GM23338 (cell line): Measurements from ENCODE around the gene ERI3. TPM values are rescaled to one million over a fixed set of nuclear protein-coding genes. Genes with fewer than 3 reads are reported as not detected.

Source experiments
- ATAC-seq: fragments of 200-7000 bp; cut with Tn5 transposase; 3 replicates; pipeline ENCODE4 v1.9.1; 2020
- DNase-seq: peaks from one replicate; pipeline ENCODE4 v3.0.0-alpha.2; 2015; ENCODE audit warnings: low spot score
- H2AFZ ChIP-seq: fragments of 200-600 bp; sonication (generic); 2 replicates; pipeline ENCODE4 v1.8.0; 2016; ENCODE audit warnings: antibody characterized with exemption, mild to moderate bottlenecking, moderate library complexity
- H3F3A ChIP-seq: fragments of 200-600 bp; sonication (generic); replicated peaks from 2 replicates; pipeline ENCODE4 v1.8.0; 2017; ENCODE audit warnings: antibody characterized with exemption, mixed run types, low read depth
- H3K27ac ChIP-seq: fragments of 200-600 bp; sonication (generic); 2 replicates; pipeline ENCODE4 v1.6.1; 2016; ENCODE audit warnings: low read depth
- H3K27me3 ChIP-seq: fragments of 200-600 bp; sonication (generic); 2 replicates; pipeline ENCODE4 v1.8.0; 2016; ENCODE audit warnings: mild to moderate bottlenecking, mixed run types, moderate library complexity; ENCODE audit not compliant: insufficient read depth
- H3K36me3 ChIP-seq: fragments of 200-600 bp; sonication (generic); 2 replicates; pipeline ENCODE4 v1.8.0; 2016; ENCODE audit warnings: mild to moderate bottlenecking; ENCODE audit not compliant: insufficient read depth
- H3K4me1 ChIP-seq: fragments of 200-600 bp; sonication (generic); 2 replicates; pipeline ENCODE4 v1.8.0; 2016; ENCODE audit warnings: mild to moderate bottlenecking, moderate library complexity; ENCODE audit not compliant: insufficient read depth
- H3K4me2 ChIP-seq: fragments of 200-600 bp; sonication (generic); 2 replicates; pipeline ENCODE4 v1.7.1; 2017; ENCODE audit warnings: mixed run types
- H3K4me3 ChIP-seq: fragments of 200-600 bp; sonication (generic); 2 replicates; pipeline ENCODE4 v1.6.1; 2016; ENCODE audit warnings: mixed run types
- H3K79me2 ChIP-seq: fragments of 200-600 bp; sonication (generic); replicated peaks from 2 replicates; pipeline ENCODE4 v1.8.0; 2017; ENCODE audit warnings: mild to moderate bottlenecking; ENCODE audit not compliant: insufficient read depth
- H3K9me2 ChIP-seq: fragments of 200-600 bp; sonication (generic); 2 replicates; pipeline ENCODE4 v1.8.0; 2017; ENCODE audit not compliant: insufficient read depth
- H4K20me1 ChIP-seq: fragments of 200-600 bp; sonication (generic); replicated peaks from 2 replicates; pipeline ENCODE4 v1.8.0; 2017; ENCODE audit warnings: mild to moderate bottlenecking; ENCODE audit not compliant: insufficient read depth
- H3K27ac Mint-ChIP-seq: 2 replicates; pipeline ENCODE4 v1.8.0; 2020; ENCODE audit warnings: inconsistent platforms, mild to moderate bottlenecking, moderate library complexity, mixed read lengths
- H3K27me3 Mint-ChIP-seq: 3 replicates; pipeline ENCODE4 v1.8.0; 2022; ENCODE audit warnings: low read depth, mild to moderate bottlenecking, moderate library complexity, mixed read lengths, inconsistent platforms; ENCODE audit not compliant: insufficient read depth, poor library complexity
- H3K36me3 Mint-ChIP-seq: 3 replicates; pipeline ENCODE4 v1.8.0; 2021; ENCODE audit warnings: low read depth, mild to moderate bottlenecking, inconsistent platforms, moderate library complexity, mixed read lengths
- H3K4me1 Mint-ChIP-seq: 3 replicates; pipeline ENCODE4 v1.8.0; 2020; ENCODE audit warnings: mild to moderate bottlenecking, inconsistent platforms, mixed read lengths
- H3K4me3 Mint-ChIP-seq: 3 replicates; pipeline ENCODE4 v1.8.0; 2021; ENCODE audit warnings: moderate library complexity, mild to moderate bottlenecking, inconsistent platforms, mixed read lengths
- H3K9me3 Mint-ChIP-seq: 3 replicates; pipeline ENCODE4 v1.8.0; 2020; ENCODE audit warnings: moderate library complexity, mild to moderate bottlenecking, inconsistent platforms, mixed read lengths
- CREB1 ChIP-seq: fragments of 250-450 bp; sonication (Bioruptor Pico); IDR thresholded peaks from 2 replicates; pipeline ENCODE4 v1.5.0; 2020; ENCODE audit warnings: low read depth, mild to moderate bottlenecking, moderate library complexity
- EZH2 ChIP-seq: fragments of 200-600 bp; sonication (generic); IDR thresholded peaks from one replicate; pipeline ENCODE4 v1.8.0; 2017; ENCODE audit warnings: antibody characterized with exemption, mild to moderate bottlenecking, low read depth; ENCODE audit not compliant: unreplicated experiment
- EZH2phosphoT487 ChIP-seq: fragments of 200-600 bp; sonication (generic); IDR thresholded peaks from one replicate; pipeline ENCODE4 v1.8.1; 2018; ENCODE audit warnings: antibody characterized with exemption; ENCODE audit not compliant: unreplicated experiment
- JUNB ChIP-seq: IDR thresholded peaks from one replicate; pipeline ENCODE4 v1.6.1; 2016; ENCODE audit warnings: antibody characterized with exemption; ENCODE audit not compliant: unreplicated experiment
- NANOG ChIP-seq: IDR thresholded peaks from 2 replicates; pipeline ENCODE4 v1.6.1; 2016; ENCODE audit warnings: antibody characterized with exemption, borderline replicate concordance
- POLR2AphosphoS5 ChIP-seq: IDR thresholded peaks from 2 replicates; pipeline ENCODE4 v1.6.1; 2016; ENCODE audit warnings: antibody characterized with exemption, low read depth
- STAT1 ChIP-seq: IDR thresholded peaks from one replicate; pipeline ENCODE4 v1.6.1; 2016; ENCODE audit warnings: antibody characterized with exemption; ENCODE audit not compliant: unreplicated experiment
- ZNF114 ChIP-seq: fragments of 250-450 bp; sonication (Bioruptor Pico); IDR thresholded peaks from 2 replicates; pipeline ENCODE4 v1.5.0; 2020; ENCODE audit warnings: mild to moderate bottlenecking, moderate library complexity
- ZNF331 ChIP-seq: fragments of 250-450 bp; sonication (Bioruptor Pico); IDR thresholded peaks from 2 replicates; pipeline ENCODE4 v1.5.0; 2020; ENCODE audit warnings: low read depth, mild to moderate bottlenecking, moderate library complexity
- polyA plus RNA-seq: library from polyadenylated mRNA; unstranded; fragments of >200 nt; fragmentation: Nextera tagmentation; extraction: Ambion mirVana; gene quantifications from 2 replicates; pipeline ENCODE4 v1.2.1, GENCODE V29; 2016
- total RNA-seq: library from RNA; depleted of rRNA; stranded (reverse); fragments of >200 nt; shearing (Covaris generic); gene quantifications from 2 replicates; pipeline ENCODE4 v1.2.3, GENCODE V29; 2014
- TF ChIP-seq, protein P1 (sequence below), 2 experiments: fragments of 200-600 bp in 1 of 2; sonication (generic) in 1 of 2; conservative IDR thresholded peaks; 2 replicates each; pipeline versions ENCODE4 v1.5.1 to v1.6.1; 2016 to 2017; ENCODE audit warnings: antibody characterized with exemption in 2 of 2, low read depth in 2 of 2, mild to moderate bottlenecking in 2 of 2, moderate library complexity in 1 of 2
- TF ChIP-seq, protein P2 (sequence below): fragments of 250-450 bp; sonication (Bioruptor Pico); IDR thresholded peaks from 2 replicates; pipeline ENCODE4 v1.5.0; 2020; ENCODE audit warnings: mild to moderate bottlenecking, moderate library complexity
- TF ChIP-seq, protein P3 (sequence below): IDR thresholded peaks from one replicate; pipeline ENCODE4 v1.6.1; 2018; ENCODE audit warnings: antibody characterized with exemption; ENCODE audit not compliant: unreplicated experiment
- TF ChIP-seq, protein P4 (sequence below): IDR thresholded peaks from 2 replicates; pipeline ENCODE4 v1.6.1; 2016; ENCODE audit warnings: antibody characterized with exemption

Gene ERI3
- total and polyA plus RNA-seq, 2 experiments from 2014 or later, result 63.0 to 70.1 TPM

DNA sequence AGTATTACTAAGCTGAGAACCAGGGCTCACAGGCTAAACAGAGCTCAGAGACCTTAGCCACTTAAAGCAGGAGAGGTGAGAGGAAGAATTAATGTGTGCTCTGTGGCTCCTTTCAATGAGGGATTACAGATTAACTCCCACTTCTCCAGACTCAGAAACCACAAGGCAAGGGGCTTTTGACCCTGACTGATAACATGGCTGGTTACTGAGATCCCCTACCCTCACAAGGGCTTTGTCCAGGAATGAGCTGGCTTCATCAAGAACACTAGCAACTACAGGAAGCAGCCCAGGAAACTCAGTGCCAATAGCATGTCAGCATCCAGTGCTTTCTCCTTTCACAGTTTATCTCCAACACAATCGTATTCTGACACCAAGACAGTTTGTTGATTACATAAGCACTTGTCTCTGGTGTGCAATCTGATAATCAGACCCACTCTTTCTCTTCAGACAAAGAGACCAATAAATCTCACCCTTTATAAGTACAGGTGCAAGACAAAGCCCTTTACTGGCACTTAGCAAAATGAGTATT, 38.8 kb downstream of the ERI3 start:
- no peak for TF ChIP-seq JUNB
- TF ChIP-seq, protein P1, sequence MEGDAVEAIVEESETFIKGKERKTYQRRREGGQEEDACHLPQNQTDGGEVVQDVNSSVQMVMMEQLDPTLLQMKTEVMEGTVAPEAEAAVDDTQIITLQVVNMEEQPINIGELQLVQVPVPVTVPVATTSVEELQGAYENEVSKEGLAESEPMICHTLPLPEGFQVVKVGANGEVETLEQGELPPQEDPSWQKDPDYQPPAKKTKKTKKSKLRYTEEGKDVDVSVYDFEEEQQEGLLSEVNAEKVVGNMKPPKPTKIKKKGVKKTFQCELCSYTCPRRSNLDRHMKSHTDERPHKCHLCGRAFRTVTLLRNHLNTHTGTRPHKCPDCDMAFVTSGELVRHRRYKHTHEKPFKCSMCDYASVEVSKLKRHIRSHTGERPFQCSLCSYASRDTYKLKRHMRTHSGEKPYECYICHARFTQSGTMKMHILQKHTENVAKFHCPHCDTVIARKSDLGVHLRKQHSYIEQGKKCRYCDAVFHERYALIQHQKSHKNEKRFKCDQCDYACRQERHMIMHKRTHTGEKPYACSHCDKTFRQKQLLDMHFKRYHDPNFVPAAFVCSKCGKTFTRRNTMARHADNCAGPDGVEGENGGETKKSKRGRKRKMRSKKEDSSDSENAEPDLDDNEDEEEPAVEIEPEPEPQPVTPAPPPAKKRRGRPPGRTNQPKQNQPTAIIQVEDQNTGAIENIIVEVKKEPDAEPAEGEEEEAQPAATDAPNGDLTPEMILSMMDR (conservative IDR thresholded peaks at IDR 0.05; ENCODE audit: low read depth in 2 of 2), result no peak
- TF ChIP-seq STAT1, result no peak
- TF ChIP-seq ZNF114 (CRISPR knock-in tag), result no peak
- no peak for TF ChIP-seq CREB1 (CRISPR knock-in tag)
- TF ChIP-seq ZNF331 (CRISPR knock-in tag), result no peak
- TF ChIP-seq EZH2phosphoT487, result no peak
- TF ChIP-seq, protein P2, sequence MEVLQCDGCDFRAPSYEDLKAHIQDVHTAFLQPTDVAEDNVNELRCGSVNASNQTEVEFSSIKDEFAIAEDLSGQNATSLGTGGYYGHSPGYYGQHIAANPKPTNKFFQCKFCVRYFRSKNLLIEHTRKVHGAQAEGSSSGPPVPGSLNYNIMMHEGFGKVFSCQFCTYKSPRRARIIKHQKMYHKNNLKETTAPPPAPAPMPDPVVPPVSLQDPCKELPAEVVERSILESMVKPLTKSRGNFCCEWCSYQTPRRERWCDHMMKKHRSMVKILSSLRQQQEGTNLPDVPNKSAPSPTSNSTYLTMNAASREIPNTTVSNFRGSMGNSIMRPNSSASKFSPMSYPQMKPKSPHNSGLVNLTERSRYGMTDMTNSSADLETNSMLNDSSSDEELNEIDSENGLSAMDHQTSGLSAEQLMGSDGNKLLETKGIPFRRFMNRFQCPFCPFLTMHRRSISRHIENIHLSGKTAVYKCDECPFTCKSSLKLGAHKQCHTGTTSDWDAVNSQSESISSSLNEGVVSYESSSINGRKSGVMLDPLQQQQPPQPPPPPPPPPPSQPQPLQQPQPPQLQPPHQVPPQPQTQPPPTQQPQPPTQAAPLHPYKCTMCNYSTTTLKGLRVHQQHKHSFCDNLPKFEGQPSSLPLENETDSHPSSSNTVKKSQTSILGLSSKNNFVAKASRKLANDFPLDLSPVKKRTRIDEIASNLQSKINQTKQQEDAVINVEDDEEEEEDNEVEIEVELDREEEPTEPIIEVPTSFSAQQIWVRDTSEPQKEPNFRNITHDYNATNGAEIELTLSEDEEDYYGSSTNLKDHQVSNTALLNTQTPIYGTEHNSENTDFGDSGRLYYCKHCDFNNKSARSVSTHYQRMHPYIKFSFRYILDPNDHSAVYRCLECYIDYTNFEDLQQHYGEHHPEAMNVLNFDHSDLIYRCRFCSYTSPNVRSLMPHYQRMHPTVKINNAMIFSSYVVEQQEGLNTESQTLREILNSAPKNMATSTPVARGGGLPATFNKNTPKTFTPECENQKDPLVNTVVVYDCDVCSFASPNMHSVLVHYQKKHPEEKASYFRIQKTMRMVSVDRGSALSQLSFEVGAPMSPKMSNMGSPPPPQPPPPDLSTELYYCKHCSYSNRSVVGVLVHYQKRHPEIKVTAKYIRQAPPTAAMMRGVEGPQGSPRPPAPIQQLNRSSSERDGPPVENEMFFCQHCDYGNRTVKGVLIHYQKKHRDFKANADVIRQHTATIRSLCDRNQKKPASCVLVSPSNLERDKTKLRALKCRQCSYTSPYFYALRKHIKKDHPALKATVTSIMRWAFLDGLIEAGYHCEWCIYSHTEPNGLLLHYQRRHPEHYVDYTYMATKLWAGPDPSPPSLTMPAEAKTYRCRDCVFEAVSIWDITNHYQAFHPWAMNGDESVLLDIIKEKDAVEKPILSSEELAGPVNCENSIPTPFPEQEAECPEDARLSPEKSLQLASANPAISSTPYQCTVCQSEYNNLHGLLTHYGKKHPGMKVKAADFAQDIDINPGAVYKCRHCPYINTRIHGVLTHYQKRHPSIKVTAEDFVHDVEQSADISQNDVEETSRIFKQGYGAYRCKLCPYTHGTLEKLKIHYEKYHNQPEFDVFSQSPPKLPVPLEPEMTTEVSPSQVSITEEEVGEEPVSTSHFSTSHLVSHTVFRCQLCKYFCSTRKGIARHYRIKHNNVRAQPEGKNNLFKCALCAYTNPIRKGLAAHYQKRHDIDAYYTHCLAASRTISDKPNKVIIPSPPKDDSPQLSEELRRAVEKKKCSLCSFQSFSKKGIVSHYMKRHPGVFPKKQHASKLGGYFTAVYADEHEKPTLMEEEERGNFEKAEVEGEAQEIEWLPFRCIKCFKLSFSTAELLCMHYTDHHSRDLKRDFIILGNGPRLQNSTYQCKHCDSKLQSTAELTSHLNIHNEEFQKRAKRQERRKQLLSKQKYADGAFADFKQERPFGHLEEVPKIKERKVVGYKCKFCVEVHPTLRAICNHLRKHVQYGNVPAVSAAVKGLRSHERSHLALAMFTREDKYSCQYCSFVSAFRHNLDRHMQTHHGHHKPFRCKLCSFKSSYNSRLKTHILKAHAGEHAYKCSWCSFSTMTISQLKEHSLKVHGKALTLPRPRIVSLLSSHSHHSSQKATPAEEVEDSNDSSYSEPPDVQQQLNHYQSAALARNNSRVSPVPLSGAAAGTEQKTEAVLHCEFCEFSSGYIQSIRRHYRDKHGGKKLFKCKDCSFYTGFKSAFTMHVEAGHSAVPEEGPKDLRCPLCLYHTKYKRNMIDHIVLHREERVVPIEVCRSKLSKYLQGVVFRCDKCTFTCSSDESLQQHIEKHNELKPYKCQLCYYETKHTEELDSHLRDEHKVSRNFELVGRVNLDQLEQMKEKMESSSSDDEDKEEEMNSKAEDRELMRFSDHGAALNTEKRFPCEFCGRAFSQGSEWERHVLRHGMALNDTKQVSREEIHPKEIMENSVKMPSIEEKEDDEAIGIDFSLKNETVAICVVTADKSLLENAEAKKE (CRISPR knock-in tag), result no peak
- TF ChIP-seq, protein P3, sequence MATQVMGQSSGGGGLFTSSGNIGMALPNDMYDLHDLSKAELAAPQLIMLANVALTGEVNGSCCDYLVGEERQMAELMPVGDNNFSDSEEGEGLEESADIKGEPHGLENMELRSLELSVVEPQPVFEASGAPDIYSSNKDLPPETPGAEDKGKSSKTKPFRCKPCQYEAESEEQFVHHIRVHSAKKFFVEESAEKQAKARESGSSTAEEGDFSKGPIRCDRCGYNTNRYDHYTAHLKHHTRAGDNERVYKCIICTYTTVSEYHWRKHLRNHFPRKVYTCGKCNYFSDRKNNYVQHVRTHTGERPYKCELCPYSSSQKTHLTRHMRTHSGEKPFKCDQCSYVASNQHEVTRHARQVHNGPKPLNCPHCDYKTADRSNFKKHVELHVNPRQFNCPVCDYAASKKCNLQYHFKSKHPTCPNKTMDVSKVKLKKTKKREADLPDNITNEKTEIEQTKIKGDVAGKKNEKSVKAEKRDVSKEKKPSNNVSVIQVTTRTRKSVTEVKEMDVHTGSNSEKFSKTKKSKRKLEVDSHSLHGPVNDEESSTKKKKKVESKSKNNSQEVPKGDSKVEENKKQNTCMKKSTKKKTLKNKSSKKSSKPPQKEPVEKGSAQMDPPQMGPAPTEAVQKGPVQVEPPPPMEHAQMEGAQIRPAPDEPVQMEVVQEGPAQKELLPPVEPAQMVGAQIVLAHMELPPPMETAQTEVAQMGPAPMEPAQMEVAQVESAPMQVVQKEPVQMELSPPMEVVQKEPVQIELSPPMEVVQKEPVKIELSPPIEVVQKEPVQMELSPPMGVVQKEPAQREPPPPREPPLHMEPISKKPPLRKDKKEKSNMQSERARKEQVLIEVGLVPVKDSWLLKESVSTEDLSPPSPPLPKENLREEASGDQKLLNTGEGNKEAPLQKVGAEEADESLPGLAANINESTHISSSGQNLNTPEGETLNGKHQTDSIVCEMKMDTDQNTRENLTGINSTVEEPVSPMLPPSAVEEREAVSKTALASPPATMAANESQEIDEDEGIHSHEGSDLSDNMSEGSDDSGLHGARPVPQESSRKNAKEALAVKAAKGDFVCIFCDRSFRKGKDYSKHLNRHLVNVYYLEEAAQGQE, result no peak
- no peak for TF ChIP-seq EZH2
- no peak for TF ChIP-seq POLR2AphosphoS5
- TF ChIP-seq, protein P4, sequence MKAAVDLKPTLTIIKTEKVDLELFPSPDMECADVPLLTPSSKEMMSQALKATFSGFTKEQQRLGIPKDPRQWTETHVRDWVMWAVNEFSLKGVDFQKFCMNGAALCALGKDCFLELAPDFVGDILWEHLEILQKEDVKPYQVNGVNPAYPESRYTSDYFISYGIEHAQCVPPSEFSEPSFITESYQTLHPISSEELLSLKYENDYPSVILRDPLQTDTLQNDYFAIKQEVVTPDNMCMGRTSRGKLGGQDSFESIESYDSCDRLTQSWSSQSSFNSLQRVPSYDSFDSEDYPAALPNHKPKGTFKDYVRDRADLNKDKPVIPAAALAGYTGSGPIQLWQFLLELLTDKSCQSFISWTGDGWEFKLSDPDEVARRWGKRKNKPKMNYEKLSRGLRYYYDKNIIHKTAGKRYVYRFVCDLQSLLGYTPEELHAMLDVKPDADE, result no peak
- TF ChIP-seq NANOG, result no peak
- H3K4me3 ChIP-seq, result no peak overlapping the region
- no peak for ATAC-seq
- no peaks in the 10 kb centered on the region for H3K9me2 ChIP-seq
- H3K4me3 Mint-ChIP-seq, result no peak overlapping the region
- no peak for DNase-seq
- H3K27me3 ChIP-seq, result no peaks in the 10 kb centered on the region
- peaks cover 37% of the 10 kb centered on the region for H3K4me1 Mint-ChIP-seq
- H3K4me1 ChIP-seq, result peaks cover 14% of the 10 kb centered on the region; the same call in 1 of the 2 replicates
- no peak overlapping the region for H3K27ac Mint-ChIP-seq
- H2AFZ ChIP-seq, result no peak overlapping the region
- no peak overlapping the region for H3K4me2 ChIP-seq
- H3K79me2 ChIP-seq, result no peaks in the 10 kb centered on the region
- H4K20me1 ChIP-seq, result peaks cover 39% of the 10 kb centered on the region
- no peaks in the 10 kb centered on the region for H3K27me3 Mint-ChIP-seq
- H3K36me3 ChIP-seq, result peaks cover 6% of the 10 kb centered on the region; the same call in 1 of the 2 replicates
- H3K36me3 Mint-ChIP-seq, result peaks cover 46% of the 10 kb centered on the region
- no peaks in the 10 kb centered on the region for H3K9me3 Mint-ChIP-seq
- H3F3A ChIP-seq, result 0 out of 2 replicates have a peak, but pooled peaks cover 5% of the 10 kb centered on the region
- H3K27ac ChIP-seq, result no peak overlapping the region
